ENCODE data around the gene PTGDR2.
"Not testable (repeated sequence)": the region's sequence is repeated elsewhere in the genome, so short reads cannot be mapped to it uniquely, and the experiment has no call there.

The PTGDR2 gene

DNA sequence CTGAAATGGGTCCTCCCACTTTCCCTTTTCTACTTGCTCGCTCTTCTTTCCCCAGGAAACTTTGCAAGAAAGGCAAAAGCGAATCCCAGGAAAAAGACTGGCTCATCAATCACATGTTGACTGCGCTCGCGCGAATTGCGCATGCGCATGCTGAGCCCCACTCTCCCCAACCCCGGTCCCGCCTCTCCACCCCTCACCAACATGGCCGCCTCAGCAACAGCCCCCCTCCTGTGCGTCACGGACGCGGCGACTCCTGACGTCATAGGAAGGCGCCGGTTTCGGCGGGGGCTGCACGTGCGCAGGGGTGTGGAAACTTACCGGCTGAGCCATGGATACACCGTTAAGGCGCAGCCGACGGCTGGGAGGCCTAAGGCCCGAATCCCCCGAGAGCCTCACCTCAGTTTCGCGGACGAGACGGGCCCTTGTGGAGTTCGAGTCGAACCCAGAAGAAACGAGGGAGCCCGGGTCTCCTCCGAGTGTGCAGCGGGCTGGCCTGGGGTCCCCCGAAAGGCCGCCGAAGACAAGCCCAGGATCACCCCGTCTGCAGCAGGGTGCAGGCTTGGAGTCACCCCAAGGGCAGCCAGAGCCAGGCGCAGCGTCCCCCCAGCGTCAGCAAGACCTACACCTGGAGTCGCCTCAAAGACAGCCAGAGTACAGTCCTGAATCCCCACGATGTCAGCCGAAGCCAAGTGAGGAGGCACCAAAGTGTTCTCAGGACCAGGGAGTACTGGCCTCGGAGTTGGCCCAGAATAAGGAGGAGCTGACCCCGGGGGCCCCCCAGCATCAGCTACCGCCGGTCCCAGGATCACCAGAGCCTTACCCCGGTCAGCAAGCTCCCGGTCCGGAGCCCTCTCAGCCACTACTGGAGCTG lies 13.7 kb downstream of the PTGDR2 start, which contains the start of gene CCDC86:
Gene CCDC86, plus strand, starts transcription at position 317 of the 871 bp plus-strand sequence. Its CDS starts 12 bp downstream, at position 329.
- DNase-seq (ENCODE audit: low read depth) = peak; percentile 95

DNA sequence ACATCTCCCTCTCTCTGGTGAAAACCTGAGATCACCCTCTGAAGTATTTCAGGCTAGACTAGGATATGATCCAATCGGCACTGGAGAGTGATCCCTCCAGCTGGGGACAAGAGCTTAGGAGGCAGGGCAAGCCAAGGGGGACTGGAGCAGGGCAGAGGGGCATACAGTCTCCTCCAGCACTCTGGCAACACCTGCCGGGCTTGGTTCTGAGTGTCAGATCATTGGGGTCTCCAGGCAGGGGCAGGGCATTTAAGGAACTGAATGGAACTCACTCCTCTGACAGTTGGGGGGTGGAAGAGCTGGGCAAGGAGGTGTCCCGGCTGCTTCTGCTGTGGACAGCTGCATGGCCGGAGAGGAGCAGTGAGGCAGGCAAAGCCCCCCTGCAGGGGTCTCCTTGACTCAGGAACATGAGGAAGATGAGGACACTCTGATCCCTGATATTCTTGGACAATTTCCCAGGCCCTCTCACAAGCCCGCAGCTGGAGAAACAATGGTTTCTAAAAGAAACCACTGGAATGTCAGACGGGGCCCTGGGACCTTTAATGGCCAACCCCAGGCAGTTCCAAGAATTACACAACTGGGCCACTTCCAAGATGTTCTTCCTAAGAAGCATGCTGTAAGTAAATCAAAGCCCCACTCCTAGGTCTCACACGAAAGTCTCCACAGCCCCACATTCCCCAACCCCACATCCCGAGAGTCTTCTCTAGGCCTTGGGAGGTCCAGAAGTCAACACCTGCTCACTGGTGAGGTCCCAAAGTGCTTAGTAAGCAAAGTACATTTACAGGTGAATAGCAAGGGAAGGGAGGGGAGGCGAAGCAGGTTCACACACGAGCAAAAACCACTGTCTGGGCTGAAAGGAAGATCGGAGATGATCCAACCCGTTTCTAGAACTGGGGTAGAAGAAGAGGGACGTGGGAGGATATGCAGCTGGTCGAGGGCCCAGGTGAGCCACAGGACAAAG lies 15.0 kb downstream of the PTGDR2 start:
- DNase-seq (ENCODE audit: low read depth) = peak; percentile 68

DNA sequence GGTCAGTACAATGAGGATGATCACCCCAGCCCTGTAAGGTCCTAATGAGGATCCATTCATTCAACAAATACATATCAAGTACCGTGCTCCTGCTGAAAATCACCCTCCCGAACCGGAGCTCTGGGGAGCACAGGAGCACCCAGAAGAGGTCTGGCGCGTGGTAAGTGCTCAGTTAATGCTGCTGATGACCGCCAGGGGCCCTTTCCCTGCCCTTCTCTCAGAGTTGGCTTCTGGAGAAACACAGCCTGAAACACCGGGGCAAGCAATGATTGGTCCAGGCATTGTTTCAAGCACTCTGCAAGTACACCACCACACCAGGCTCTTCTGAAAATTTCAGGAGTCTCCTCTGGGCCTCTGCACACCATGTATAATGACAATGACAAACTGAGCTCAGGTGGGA lies 17.6 kb downstream of the PTGDR2 start:
- DNase-seq (ENCODE audit: low read depth) = no peak

DNA sequence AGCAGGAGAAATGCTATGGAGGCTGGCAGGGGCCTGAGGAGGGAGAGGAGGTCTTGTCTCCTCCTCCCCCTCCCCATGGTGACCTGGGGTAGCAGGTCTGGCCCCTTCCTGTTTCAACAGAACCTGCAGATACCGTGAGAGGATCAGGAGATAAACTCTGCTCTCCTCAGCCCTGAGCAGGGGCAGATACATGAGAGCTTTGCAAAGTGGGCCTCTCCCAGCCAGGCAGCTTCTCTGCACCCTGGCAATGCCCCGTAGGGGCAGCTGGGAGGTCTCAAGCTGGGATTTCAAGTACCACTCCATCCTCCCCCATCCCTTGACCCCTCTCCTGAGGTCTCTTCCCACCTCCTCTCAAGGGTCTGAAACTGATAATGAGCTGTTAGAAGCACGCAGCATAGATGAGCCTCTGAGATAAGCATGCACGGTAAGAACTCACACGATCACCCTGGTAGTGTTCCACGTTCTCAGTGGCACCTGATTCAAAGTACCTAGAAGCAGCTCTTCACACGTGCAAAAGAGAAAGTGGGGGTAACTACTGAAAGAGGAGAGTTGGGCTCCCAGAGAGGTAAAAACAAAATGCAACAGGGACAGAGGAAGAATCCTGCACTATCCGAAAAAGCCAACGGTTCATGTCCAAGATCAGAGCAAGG lies 18.8 kb downstream of the PTGDR2 start:
- no peak for DNase-seq (ENCODE audit: low read depth)

DNA sequence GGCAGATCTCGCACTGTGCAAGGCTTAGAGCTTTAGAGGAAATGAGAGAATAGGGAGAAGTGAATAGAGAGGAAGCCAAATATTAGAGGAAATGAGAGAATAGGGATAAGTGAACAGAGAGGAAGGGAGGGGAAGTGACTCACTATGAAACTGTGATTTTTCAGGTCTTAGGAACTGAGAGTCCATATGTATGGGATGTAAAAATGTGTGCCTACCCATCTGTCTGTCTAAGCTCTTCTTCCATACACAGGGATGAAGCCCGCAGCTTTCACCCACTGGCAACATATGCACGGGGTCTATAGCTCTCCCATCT lies 20.3 kb downstream of the PTGDR2 start:
- DNase-seq (ENCODE audit: low read depth) = no peak

DNA sequence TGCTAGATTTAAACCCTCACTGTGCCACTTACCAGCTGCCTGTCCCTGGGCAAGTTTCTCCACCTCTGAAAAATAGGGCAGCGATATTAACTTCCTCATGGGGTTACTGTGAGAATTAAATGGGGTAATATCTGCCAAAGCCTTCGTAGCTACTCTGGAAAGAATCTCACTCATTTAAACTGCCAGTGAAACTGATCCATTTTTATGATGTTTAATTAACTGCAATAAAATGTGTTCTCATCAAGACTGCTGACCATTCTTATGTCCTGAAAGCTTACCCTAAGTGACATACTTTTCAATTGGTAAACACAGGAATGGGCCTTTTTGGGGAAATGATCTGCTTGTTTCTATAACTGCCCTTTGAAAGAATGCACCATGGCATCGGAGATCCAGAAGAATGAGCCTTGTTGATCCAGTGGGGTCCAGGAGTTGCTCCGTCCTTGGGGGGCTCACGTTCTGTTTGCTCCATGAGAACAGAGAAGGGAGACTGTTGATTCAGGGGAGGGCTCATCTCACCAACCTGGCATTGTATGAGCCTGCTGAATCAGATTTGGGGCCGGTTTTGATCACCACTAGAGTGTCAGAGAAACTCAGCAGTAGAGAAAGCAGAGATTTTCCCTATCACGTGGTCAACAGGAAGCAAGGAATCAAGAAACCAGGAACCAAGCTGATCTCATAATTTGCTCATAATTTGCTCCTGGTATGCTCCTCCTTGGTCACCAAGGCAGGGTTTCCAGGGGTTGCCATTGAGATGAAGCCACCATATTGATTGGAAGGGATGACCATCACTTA lies 20.8 kb downstream of the PTGDR2 start:
- DNase-seq (ENCODE audit: low read depth) = no peak

DNA sequence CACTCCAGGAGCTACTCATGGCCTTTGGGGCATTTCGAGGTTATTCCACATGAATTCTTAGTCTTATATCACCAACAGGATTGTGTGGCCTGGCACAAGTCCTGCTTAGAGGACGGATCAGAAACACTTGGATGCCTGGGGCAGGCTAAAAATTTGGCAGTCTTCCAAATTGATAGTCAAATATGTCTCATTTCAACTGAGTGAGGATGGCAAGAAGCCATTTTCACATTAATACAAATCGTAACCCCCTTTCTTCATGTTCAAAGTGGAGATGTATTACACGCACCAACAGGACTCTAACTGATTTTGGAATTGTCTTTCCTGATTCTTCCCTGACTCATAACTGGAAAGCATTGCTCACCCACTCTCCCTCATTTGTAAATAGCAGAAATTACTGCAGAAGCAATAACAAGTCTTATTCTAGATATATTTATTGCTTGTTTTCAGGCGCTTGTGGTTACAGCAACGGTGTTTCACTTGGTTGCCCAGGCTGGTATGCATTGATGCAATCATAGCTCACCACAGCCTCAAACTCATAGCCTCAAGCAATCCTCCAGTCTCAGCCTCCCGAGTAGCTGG lies 24.2 kb downstream of the PTGDR2 start:
- DNase-seq (ENCODE audit: low read depth) = no peak

DNA sequence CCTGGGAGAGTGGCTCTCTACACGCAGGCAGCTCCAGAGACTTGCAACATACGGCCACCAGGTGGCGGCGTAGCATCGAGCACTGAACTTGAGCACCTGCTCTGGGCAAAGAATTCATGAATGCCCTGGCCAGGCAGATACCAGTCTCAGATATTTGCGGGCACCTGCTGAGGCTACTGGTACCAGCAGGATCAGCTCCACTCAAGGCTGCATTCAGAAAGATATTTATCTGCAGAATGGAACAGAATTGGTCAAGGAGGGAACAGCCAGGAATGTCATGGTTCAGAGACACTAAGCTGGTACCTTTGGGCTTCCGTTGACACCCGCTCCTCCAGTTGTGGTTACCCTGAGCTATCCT lies 24.6 kb downstream of the PTGDR2 start:
- DNase-seq (ENCODE audit: low read depth) = peak; percentile 59

DNA sequence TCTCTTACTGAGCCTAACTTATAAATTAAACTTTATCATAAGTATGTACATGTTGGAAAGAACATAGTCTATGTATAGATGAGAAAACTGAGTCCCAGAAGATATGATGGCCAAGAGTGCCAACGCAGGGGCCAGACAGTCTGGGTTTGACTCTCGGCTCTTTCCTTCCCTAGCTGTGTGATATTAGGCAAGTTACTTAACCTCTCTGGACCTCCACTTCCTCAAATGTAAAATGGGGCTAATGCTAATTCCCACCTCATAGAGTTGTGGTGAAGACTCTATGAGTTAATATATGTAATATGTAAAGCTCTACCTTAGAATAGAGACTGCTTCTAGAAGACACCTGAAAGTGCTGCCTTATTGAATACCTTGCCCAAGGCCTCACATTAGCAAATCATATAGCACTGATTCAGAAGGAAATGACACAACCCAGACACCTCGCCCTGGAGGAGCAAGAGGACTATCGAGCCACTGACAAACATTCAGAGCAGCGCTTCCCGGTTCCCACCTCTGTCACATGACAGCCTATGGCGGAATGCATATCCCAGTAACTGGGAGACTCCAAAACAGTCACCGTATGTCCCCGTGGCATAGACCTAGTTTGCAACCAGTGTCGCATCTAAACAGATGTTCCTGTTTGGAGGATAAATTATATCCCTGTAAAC lies 25.1 kb downstream of the PTGDR2 start:
- DNase-seq (ENCODE audit: low read depth) = no peak

DNA sequence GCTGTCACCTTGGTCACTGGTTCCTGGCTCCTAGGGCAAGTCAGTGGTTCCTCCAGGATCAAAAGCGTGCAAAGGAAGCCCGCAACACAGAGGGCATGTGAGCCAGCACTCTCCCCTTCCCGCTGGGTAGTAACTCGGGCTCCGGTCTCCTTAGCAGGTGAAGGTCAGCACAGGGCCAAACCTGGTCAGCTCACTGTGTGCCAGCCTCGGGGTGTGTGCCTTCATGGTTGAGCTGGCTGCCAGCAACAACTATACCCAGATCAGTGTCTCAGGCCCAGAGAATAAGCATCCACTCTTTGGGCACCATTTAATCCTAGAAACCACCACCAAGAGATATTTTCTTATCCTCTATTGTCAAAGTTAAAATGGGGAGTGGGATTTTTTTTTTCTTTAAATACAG lies 30.0 kb downstream of the PTGDR2 start:
- DNase-seq (ENCODE audit: low read depth) = no peak

DNA sequence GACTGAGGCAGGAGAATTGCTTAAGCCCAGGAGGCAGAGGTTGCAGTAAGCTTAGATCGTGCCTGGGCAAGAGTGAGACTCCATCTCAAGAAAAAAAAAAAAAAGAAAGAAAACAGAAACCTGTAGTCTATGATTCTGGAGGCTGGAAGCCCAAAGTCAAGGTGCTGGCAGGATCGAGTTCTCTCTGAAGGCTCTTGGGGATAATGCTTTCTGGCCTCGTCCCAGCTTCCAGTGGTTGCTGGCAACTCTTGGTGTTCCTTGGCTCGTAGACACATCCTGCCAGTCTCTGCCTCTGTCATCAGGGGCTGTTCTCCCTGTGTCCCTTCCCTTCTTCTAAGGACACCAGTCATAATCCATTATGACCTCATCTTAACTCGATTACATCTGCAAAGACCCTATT lies 30.6 kb downstream of the PTGDR2 start:
- no peak for DNase-seq (ENCODE audit: low read depth)

DNA sequence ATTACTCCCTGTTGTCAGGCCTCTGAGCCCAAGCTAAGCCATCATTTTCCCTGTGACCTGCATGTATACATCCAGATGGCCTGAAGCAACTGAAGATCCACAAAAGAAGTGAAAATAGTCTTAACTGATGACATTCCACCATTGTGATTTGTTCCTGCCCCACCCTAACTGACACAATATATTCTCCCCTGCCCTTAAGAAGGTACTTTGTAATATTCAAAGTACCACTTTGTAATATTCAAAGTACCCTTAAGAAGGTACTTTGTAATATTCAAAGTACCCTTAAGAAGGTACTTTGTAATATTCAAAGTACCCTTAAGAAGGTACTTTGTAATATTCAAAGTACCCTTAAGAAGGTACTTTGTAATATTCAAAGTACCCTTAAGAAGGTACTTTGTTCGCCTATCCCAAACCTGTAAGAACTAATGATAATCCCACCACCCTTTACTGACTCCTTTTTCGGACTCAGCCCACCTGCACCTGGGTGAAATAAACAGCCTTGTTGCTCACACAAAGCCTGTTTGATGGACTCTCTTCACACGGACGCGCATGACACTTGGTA lies 31.9 kb downstream of the PTGDR2 start:
- not testable (repeated sequence) for DNase-seq (ENCODE audit: low read depth)

DNA sequence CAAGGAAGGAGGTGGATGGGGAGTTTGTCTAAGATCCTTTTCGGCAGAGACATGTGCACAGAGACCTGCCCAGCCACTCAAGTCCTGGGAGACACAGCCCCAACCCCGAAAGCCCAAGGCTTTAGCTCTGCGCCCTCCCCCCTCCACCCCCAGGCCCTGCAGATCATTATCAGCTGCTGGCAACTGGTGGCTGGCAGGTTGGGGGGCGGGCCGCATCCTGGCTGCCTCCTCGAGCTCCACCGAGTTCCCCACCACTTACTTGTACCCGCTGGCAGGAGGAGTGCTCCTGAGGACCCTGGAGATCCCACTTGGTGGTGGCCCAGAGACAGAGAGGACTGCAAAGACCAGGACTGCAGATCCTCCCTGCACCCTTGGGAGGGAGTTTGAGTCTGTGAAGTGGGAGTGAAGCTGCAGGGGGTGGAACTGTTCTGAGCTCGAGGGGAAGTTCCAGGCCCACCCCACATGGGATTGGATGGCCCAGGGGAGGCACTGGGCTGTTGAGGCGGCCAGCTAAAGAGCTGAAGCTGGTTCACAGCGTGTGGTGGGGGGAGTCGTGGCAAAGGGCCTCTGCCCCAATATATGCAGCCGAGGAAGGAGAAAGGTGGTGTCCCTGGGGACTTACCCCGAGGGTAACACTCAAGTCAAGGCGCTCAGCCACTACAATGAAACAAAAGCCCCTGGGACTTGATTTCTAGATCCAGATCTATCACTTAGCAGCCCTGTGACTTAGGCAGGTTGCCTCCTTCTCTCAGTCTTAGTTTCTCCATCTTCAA lies 33.7 kb downstream of the PTGDR2 start:
- DNase-seq (ENCODE audit: low read depth) = no peak

DNA sequence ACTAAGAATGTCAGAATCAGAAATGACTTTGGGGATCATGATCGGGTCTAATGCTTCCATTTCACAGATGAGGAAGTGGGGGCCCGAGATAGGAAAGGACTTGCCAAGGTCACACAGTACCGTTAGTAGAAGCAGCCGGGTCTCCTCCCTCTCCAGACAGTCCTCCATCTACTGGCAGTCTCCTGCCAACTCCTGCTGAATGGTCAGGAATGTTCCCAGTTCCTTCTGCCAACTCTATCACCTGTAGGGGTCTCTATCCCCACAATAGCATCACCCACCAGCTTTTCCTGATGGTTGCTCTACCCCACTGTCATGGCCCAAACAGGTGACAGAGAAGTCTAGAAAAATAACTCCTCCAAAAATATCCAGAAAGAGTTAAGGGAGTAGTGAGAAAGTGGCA lies 37.7 kb downstream of the PTGDR2 start:
- no peak for DNase-seq (ENCODE audit: low read depth)

DNA sequence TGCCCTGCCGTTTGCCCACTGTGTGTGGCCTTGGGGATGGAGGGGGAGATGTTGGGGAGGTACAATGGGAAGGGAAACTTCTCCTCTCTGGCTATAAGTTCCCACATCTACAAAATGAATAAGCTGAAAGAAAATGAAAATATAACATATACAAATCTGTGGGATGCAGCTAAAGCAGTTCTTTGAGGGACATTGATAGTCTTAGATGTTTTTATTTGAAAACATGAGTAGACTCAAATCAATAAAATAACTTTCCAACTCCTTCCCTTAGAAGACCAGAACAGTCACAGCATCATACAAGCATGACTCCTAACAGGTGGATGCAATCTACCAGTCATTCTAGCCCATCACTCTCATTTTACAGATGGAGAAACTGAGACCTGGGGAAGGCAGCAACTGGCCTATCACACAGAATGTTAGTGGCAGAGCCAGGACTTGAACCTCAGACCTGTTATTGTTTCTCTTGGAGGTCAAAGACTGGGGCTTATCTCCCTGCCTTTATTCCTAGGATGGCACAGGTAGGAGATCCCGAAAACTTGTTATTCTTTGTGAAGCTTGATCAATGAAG lies 39.1 kb downstream of the PTGDR2 start:
- no peak for DNase-seq (ENCODE audit: low read depth)

DNA sequence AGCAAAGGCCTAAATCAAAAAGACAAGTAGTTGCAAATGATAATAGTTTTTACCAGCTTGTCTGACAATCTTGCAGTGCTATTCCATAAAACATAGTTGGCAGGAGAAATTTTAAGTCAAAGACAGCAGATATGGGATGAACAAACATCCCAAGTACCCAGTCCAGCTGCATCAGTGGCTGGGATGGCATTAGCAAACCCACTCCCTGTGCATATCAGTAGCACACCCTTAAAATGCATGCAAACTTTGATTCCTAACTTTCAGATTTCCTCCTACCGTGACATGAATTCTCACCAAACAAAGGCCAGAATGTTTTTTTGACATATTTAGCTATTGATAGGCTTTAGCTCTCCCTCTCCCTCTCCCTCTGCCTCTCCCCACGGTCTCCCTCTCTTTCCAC lies 41.6 kb downstream of the PTGDR2 start:
- DNase-seq (ENCODE audit: low read depth) = no peak

DNA sequence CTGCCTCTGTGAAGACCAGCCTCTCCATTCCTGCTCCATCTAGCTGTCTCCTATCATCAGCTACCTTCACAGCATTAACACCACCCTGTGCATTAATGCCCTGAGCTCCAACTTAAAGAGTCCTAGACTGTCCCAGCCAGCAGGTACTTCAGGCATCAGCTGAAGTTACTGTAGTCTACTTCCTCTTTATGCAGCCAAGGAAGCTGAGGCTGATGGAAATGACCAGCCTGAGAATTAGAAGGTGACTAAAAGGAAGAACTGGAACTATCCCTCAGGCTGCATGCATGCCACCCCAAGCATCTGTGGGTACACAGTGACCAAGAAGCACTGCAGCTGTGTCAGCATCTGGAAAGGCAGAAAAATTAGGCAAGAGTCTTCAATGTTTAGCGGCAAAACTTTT lies 42.4 kb downstream of the PTGDR2 start:
- DNase-seq (ENCODE audit: low read depth) = no peak

DNA sequence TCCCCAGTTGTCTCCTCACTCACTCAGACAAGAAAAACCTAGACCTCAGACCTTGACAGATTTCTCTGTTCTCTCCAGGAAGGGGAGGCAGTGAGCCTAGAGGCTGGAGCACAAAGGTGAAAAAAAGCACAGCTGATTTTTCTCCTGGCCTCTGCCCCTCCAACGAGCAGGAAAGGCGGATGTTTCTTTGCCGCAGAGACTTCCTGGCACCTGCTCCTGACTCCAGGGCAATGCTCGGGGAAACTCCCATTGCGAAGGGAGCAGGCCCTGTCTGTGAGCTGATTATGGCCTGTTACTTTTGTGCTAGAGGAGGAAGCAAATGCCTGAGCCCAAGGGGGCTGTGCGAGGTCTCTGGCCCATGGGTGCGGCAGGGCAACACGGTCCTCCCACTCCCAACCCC lies 45.2 kb downstream of the PTGDR2 start:
- DNase-seq (ENCODE audit: low read depth) = no peak

DNA sequence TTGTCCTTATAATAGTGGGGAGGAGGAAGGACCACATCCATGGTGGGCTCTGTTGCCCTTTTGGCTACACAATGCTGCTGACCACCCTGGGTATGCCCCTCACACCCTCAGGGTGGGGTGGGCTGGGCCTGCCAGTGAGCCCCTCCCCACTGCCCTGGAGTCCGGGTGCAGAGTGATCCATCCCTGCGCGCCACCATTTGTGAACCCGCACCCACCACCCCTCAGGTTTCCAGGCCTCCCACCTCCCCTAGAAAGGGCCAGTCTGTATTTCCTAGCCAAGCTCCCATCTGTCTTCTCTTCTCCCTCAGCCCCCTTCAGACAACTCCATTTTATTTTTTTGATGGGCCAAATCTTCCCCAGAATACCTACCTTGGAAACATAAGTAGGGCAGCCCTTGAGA lies 45.6 kb downstream of the PTGDR2 start:
- no peak for DNase-seq (ENCODE audit: low read depth)
